Measurements from ENCODE around the gene VDAC1. TPM values are rescaled to one million over a fixed set of nuclear protein-coding genes. Genes with fewer than 3 reads are reported as not detected.
"Not testable (repeated sequence)": the region's sequence is repeated elsewhere in the genome, so short reads cannot be mapped to it uniquely, and the experiment has no call there.

VDAC1 gene
- total and polyA plus RNA-seq, 4 donors: 72.2 to 126 (median 96.4) TPM

GRCh38 chr5:133981714-133982113, 23.1 kb downstream of the VDAC1 start:
- intact Hi-C loops (cut with DNase I): loop anchor here in 1 of 2 donors (10.0 kb wide), 1 partner anchor 557 kb away; no protein-coding TSS in a partner anchor
- H3K36me3 ChIP-seq (ENCODE audit: control insufficient read depth in 1 of 2, insufficient read depth in 2 of 2, low read length in 1 of 2): peaks cover 3 to 5% of the 10 kb centered on the region in 2 donors
- no peak for DNase-seq

GRCh38 chr5:133980652-133981051, 24.1 kb downstream of the VDAC1 start:
- Histone ChIP-seq H3K9me3 (ENCODE audit: control insufficient read depth, low read length) (no peaks in the 10 kb centered on the region), H3K27ac (ENCODE audit: low read depth in 1 of 2, low read length in 2 of 2) (no peak overlapping the region), H3K27me3 (ENCODE audit: control insufficient read depth in 1 of 2, insufficient read depth in 2 of 2, low read length in 1 of 2) (no peaks in the 10 kb centered on the region), H3K36me3 (ENCODE audit: control insufficient read depth in 1 of 2, insufficient read depth in 2 of 2, low read length in 1 of 2) (peaks cover 3 to 5% of the 10 kb centered on the region in 2 donors), H3K4me1 (ENCODE audit: control insufficient read depth in 1 of 2, insufficient read depth in 2 of 2, low read length in 2 of 2) (no peaks in the 10 kb centered on the region), H3K4me3 (ENCODE audit: low read length in 2 of 2) (no peak overlapping the region)
- ATAC-seq (ENCODE audit: low FRiP score): no peak
- intact Hi-C loops (cut with DNase I): loop anchor here in 1 of 2 donors (10.0 kb wide), 1 partner anchor 556 kb away; no protein-coding TSS in a partner anchor
- WGBS, 2 donors: 72 to 74% methylated on average over 7 of the region's 7 CpGs
- DNase-seq: no peak

More at GRCh38 chr5:133981714-133982113, 23.1 kb downstream of the VDAC1 start:
- Histone ChIP-seq H3K4me3 (ENCODE audit: low read length in 2 of 2) (no peak overlapping the region), H3K27me3 (ENCODE audit: control insufficient read depth in 1 of 2, insufficient read depth in 2 of 2, low read length in 1 of 2) (no peaks in the 10 kb centered on the region), H3K9me3 (ENCODE audit: control insufficient read depth, low read length) (no peaks in the 10 kb centered on the region), H3K27ac (ENCODE audit: low read depth in 1 of 2, low read length in 2 of 2) (no peak overlapping the region), H3K4me1 (ENCODE audit: control insufficient read depth in 1 of 2, insufficient read depth in 2 of 2, low read length in 2 of 2) (no peaks in the 10 kb centered on the region)
- no peak for ATAC-seq (ENCODE audit: low FRiP score)
- WGBS, 2 donors: 56 to 57% methylated on average over 1 of the region's 1 CpG

GRCh38 chr5:133978943-133979342, 25.8 kb downstream of the VDAC1 start:
- ATAC-seq (ENCODE audit: low FRiP score) (no peak), DNase-seq (no peak)
- WGBS, 2 donors: 33 to 40% methylated on average over 3 of the region's 3 CpGs
- peaks cover 5 to 11% of the 10 kb centered on the region in 2 donors for H3K36me3 ChIP-seq (ENCODE audit: control insufficient read depth in 1 of 2, insufficient read depth in 2 of 2, low read length in 1 of 2)
- intact Hi-C loops (cut with DNase I): loop anchor here in 1 of 2 donors (10.0 kb wide), 1 partner anchor 114 kb away; no protein-coding TSS in a partner anchor
- no peaks in the 10 kb centered on the region for H3K27me3 ChIP-seq (ENCODE audit: control insufficient read depth in 1 of 2, insufficient read depth in 2 of 2, low read length in 1 of 2)
- no peak overlapping the region for H3K27ac ChIP-seq (ENCODE audit: low read depth in 1 of 2, low read length in 2 of 2)
- H3K9me3 ChIP-seq (ENCODE audit: control insufficient read depth, low read length): no peaks in the 10 kb centered on the region
- no peaks in the 10 kb centered on the region for H3K4me1 ChIP-seq (ENCODE audit: control insufficient read depth in 1 of 2, insufficient read depth in 2 of 2, low read length in 2 of 2)
- H3K4me3 ChIP-seq (ENCODE audit: low read length in 2 of 2): no peak overlapping the region

- intact Hi-C loops (cut with DNase I): loop anchor here in 1 of 2 donors (10.0 kb wide), 1 partner anchor 113 kb away; no protein-coding TSS in a partner anchor
- no peaks in the 10 kb centered on the region for H3K9me3 ChIP-seq (ENCODE audit: control insufficient read depth, low read length)
- H3K36me3 ChIP-seq (ENCODE audit: control insufficient read depth in 1 of 2, insufficient read depth in 2 of 2, low read length in 1 of 2): peaks cover 5 to 11% of the 10 kb centered on the region in 2 donors
- no peak for ATAC-seq (ENCODE audit: low FRiP score)
- no peak overlapping the region for H3K27ac ChIP-seq (ENCODE audit: low read depth in 1 of 2, low read length in 2 of 2)
- no peak overlapping the region for H3K4me3 ChIP-seq (ENCODE audit: low read length in 2 of 2)
- H3K4me1 ChIP-seq (ENCODE audit: control insufficient read depth in 1 of 2, insufficient read depth in 2 of 2, low read length in 2 of 2): no peaks in the 10 kb centered on the region
- H3K27me3 ChIP-seq (ENCODE audit: control insufficient read depth in 1 of 2, insufficient read depth in 2 of 2, low read length in 1 of 2): no peaks in the 10 kb centered on the region
- no peak for DNase-seq
- 50% methylated on average over 1 of the region's 1 CpG for WGBS, 2 donors
These were observed 26.9 kb downstream of the VDAC1 start for GRCh38 chr5:133977858-133978257.

- Histone ChIP-seq H3K36me3 (ENCODE audit: control insufficient read depth in 1 of 2, insufficient read depth in 2 of 2, low read length in 1 of 2) (peaks cover 5 to 11% of the 10 kb centered on the region in 2 donors), H3K27ac (ENCODE audit: low read depth in 1 of 2, low read length in 2 of 2) (no peak overlapping the region), H3K9me3 (ENCODE audit: control insufficient read depth, low read length) (no peaks in the 10 kb centered on the region), H3K27me3 (ENCODE audit: control insufficient read depth in 1 of 2, insufficient read depth in 2 of 2, low read length in 1 of 2) (no peaks in the 10 kb centered on the region), H3K4me3 (ENCODE audit: low read length in 2 of 2) (no peak overlapping the region), H3K4me1 (ENCODE audit: control insufficient read depth in 1 of 2, insufficient read depth in 2 of 2, low read length in 2 of 2) (no peaks in the 10 kb centered on the region)
- intact Hi-C loops (cut with DNase I): loop anchor here in 1 of 2 donors (10.0 kb wide), 1 partner anchor 112 kb away; no protein-coding TSS in a partner anchor
- DNase-seq: no peak
- ATAC-seq (ENCODE audit: low FRiP score): no peak
- WGBS, 2 donors: 85 to 86% methylated on average over 5 of the region's 5 CpGs
These were observed 27.5 kb downstream of the VDAC1 start for GRCh38 chr5:133977161-133977787.

GRCh38 chr5:133975546-133975945, 29.2 kb downstream of the VDAC1 start:
- H3K36me3 ChIP-seq (ENCODE audit: control insufficient read depth in 1 of 2, insufficient read depth in 2 of 2, low read length in 1 of 2): peaks cover 4 to 11% of the 10 kb centered on the region in 2 donors

GRCh38 chr5:133974142-133974541, 30.6 kb downstream of the VDAC1 start:
- peaks cover 4 to 11% of the 10 kb centered on the region in 2 donors for H3K36me3 ChIP-seq (ENCODE audit: control insufficient read depth in 1 of 2, insufficient read depth in 2 of 2, low read length in 1 of 2)
- no peak for DNase-seq
- no peak overlapping the region for H3K27ac ChIP-seq (ENCODE audit: low read depth in 1 of 2, low read length in 2 of 2)
- intact Hi-C loops (cut with DNase I): loop anchor here in 1 of 2 donors (10.0 kb wide), 1 partner anchor 109 kb away; no protein-coding TSS in a partner anchor
- WGBS, 2 donors: 86 to 92% methylated on average over 6 of the region's 6 CpGs
- ATAC-seq (ENCODE audit: low FRiP score): no peak
- no peaks in the 10 kb centered on the region for H3K9me3 ChIP-seq (ENCODE audit: control insufficient read depth, low read length)
- no peaks in the 10 kb centered on the region for H3K4me1 ChIP-seq (ENCODE audit: control insufficient read depth in 1 of 2, insufficient read depth in 2 of 2, low read length in 2 of 2)
- no peak overlapping the region for H3K4me3 ChIP-seq (ENCODE audit: low read length in 2 of 2)
- no peaks in the 10 kb centered on the region for H3K27me3 ChIP-seq (ENCODE audit: control insufficient read depth in 1 of 2, insufficient read depth in 2 of 2, low read length in 1 of 2)

More at GRCh38 chr5:133975546-133975945, 29.2 kb downstream of the VDAC1 start:
- not testable (repeated sequence) for H3K27me3 ChIP-seq (ENCODE audit: control insufficient read depth in 1 of 2, insufficient read depth in 2 of 2, low read length in 1 of 2); H3K4me3 ChIP-seq (ENCODE audit: low read length in 2 of 2); ATAC-seq (ENCODE audit: low FRiP score); H3K9me3 ChIP-seq (ENCODE audit: control insufficient read depth, low read length); DNase-seq; H3K4me1 ChIP-seq (ENCODE audit: control insufficient read depth in 1 of 2, insufficient read depth in 2 of 2, low read length in 2 of 2); H3K27ac ChIP-seq (ENCODE audit: low read depth in 1 of 2, low read length in 2 of 2)
- 94% methylated on average over 16 of the region's 16 CpGs for WGBS, 2 donors
- intact Hi-C loops (cut with DNase I): loop anchor here in 1 of 2 donors (10.0 kb wide), 1 partner anchor 111 kb away; no protein-coding TSS in a partner anchor

- 75 to 91% methylated on average over 2 of the region's 2 CpGs for WGBS, 2 donors
- no peak overlapping the region for H3K4me3 ChIP-seq (ENCODE audit: low read length in 2 of 2)
- intact Hi-C loops (cut with DNase I): loop anchor here in 1 of 2 donors (10.0 kb wide), 1 partner anchor 106 kb away; no protein-coding TSS in a partner anchor
- H3K27ac ChIP-seq (ENCODE audit: low read depth in 1 of 2, low read length in 2 of 2): no peak overlapping the region
- H3K27me3 ChIP-seq (ENCODE audit: control insufficient read depth in 1 of 2, insufficient read depth in 2 of 2, low read length in 1 of 2): no peaks in the 10 kb centered on the region
- H3K9me3 ChIP-seq (ENCODE audit: control insufficient read depth, low read length): no peaks in the 10 kb centered on the region
- ATAC-seq (ENCODE audit: low FRiP score): no peak
- H3K4me1 ChIP-seq (ENCODE audit: control insufficient read depth in 1 of 2, insufficient read depth in 2 of 2, low read length in 2 of 2): no peaks in the 10 kb centered on the region
- DNase-seq: no peak
- peaks cover 0 to 11% of the 10 kb centered on the region in 2 donors for H3K36me3 ChIP-seq (ENCODE audit: control insufficient read depth in 1 of 2, insufficient read depth in 2 of 2, low read length in 1 of 2)
These were observed 34.4 kb downstream of the VDAC1 start for GRCh38 chr5:133970325-133970909.

Measured in aorta (tissue), 5 donors.